Measurements from ENCODE around the gene FBRSL1. TPM values are rescaled to one million over a fixed set of nuclear protein-coding genes. Genes with fewer than 3 reads are reported as not detected.
"Not testable (repeated sequence)": the region's sequence is repeated elsewhere in the genome, so short reads cannot be mapped to it uniquely, and the experiment has no call there.

The FBRSL1 gene
- 1 to 10 TPM; 3.5 to 9.8 (median 7.2) TPM for total RNA-seq

- H3K27me3 ChIP-seq, result no peaks in the 10 kb centered on the region
- peaks cover 28 to 33% of the 10 kb centered on the region in 2 donors for H3K4me1 ChIP-seq
- H3K27ac ChIP-seq, result peak within 1 kb of the TSS; percentile 61 to 74
- H3K36me3 ChIP-seq, result no peaks in the 10 kb centered on the region
- H3K4me3 ChIP-seq, result peak within 1 kb of the TSS; percentile 74 to 94 (median 81)
- intact Hi-C loops (cut with DNase I; ENCODE audit: low total_unique reads), result loop anchor here (10.0 kb wide), 1 partner anchor 345 kb away; the partner anchor contains the start of genes DDX51 and NOC4L
- peak; percentile 84 to 89 for DNase-seq (ENCODE audit: low spot score in 2 of 2)
- H3K9me3 ChIP-seq, result no peaks in the 10 kb centered on the region
- TF ChIP-seq POLR2A (IDR thresholded peaks at IDR 0.05), result no peak
- TF ChIP-seq CTCF (IDR thresholded peaks at IDR 0.05), result no peak
- no peak for TF ChIP-seq POLR2AphosphoS5 (IDR thresholded peaks at IDR 0.05)
Observed at GRCh38 chr12:132489602-132490266, at the start of gene FBRSL1. TSS of gene FBRSL1 (plus strand) at chr12:132490151.

- H3K4me3 ChIP-seq; intact Hi-C loops (cut with DNase I; ENCODE audit: low total_unique reads); H3K27me3 ChIP-seq; DNase-seq (ENCODE audit: low spot score in 2 of 2); H3K36me3 ChIP-seq; H3K9me3 ChIP-seq; H3K4me1 ChIP-seq; H3K27ac ChIP-seq: not testable (repeated sequence)
Observed at GRCh38 chr12:132440420-132440819, 49.5 kb upstream of the FBRSL1 start.

GRCh38 chr12:132441871-132442863 lies 47.8 kb upstream of the FBRSL1 start:
- DNase-seq (ENCODE audit: low spot score in 2 of 2), result no peak
- TF ChIP-seq POLR2AphosphoS5 (IDR thresholded peaks at IDR 0.05) (no peak), POLR2A (IDR thresholded peaks at IDR 0.05) (no peak), CTCF (IDR thresholded peaks at IDR 0.05) (no peak)
- no peaks in the 10 kb centered on the region for H3K4me1 ChIP-seq
- intact Hi-C loops (cut with DNase I; ENCODE audit: low total_unique reads), result loop anchor here (1.0 kb wide), 1 partner anchor 10 kb away; no protein-coding TSS in a partner anchor
- no peaks in the 10 kb centered on the region for H3K36me3 ChIP-seq
- no peaks in the 10 kb centered on the region for H3K9me3 ChIP-seq
- peaks cover 0 to under 1% of the 10 kb centered on the region in 2 donors for H3K27me3 ChIP-seq
- H3K4me3 ChIP-seq, result no peak overlapping the region
- H3K27ac ChIP-seq, result no peak overlapping the region

GRCh38 chr12:132443091-132443490 lies 46.9 kb upstream of the FBRSL1 start:
- intact Hi-C loops (cut with DNase I; ENCODE audit: low total_unique reads), result no loop called here
- H3K27ac ChIP-seq, result no peak overlapping the region
- no peaks in the 10 kb centered on the region for H3K27me3 ChIP-seq
- H3K9me3 ChIP-seq, result no peaks in the 10 kb centered on the region
- DNase-seq (ENCODE audit: low spot score in 2 of 2), result no peak
- H3K4me1 ChIP-seq, result no peaks in the 10 kb centered on the region
- H3K36me3 ChIP-seq, result no peaks in the 10 kb centered on the region
- TF ChIP-seq CTCF (IDR thresholded peaks at IDR 0.05) (no peak), POLR2A (IDR thresholded peaks at IDR 0.05) (no peak), POLR2AphosphoS5 (IDR thresholded peaks at IDR 0.05) (no peak)
- H3K4me3 ChIP-seq, result no peak overlapping the region

GRCh38 chr12:132444283-132444682 lies 45.7 kb upstream of the FBRSL1 start:
- TF ChIP-seq POLR2AphosphoS5 (IDR thresholded peaks at IDR 0.05) (no peak), POLR2A (IDR thresholded peaks at IDR 0.05) (no peak), CTCF (IDR thresholded peaks at IDR 0.05) (no peak)
- intact Hi-C loops (cut with DNase I; ENCODE audit: low total_unique reads), result no loop called here
- no peak for DNase-seq (ENCODE audit: low spot score in 2 of 2)
- Histone ChIP-seq H3K4me3 (no peak overlapping the region), H3K9me3 (no peaks in the 10 kb centered on the region), H3K36me3 (no peaks in the 10 kb centered on the region), H3K27ac (peak overlapping the region; percentile 92 to 94), H3K4me1 (no peaks in the 10 kb centered on the region), H3K27me3 (no peaks in the 10 kb centered on the region)

Measured in breast epithelium (tissue), 4 donors.